Hepatocyte (in vitro differentiated cells): Measurements from ENCODE around the gene NEDD4L.

Experiments
- EZH2 ChIP-seq: fragments of 200-600 bp; sonication (generic); IDR thresholded peaks from 2 replicates; pipeline ENCODE4 v1.6.1; 2016; ENCODE audit warnings: antibody characterized with exemption, mild to moderate bottlenecking, borderline replicate concordance
- EZH2phosphoT487 ChIP-seq: fragments of 200-600 bp; sonication (generic); IDR thresholded peaks from one replicate; pipeline ENCODE4 v1.6.1; 2018; ENCODE audit warnings: antibody characterized with exemption, mild to moderate bottlenecking, low read depth, moderate library complexity; ENCODE audit not compliant: unreplicated experiment, severe bottlenecking
- TF ChIP-seq, protein P1 (sequence below): fragments of 200-600 bp; sonication (generic); IDR thresholded peaks from 2 replicates; pipeline ENCODE4 v1.5.1; 2016; ENCODE audit warnings: antibody characterized with exemption, mild to moderate bottlenecking; ENCODE audit not compliant: poor library complexity

DNA sequence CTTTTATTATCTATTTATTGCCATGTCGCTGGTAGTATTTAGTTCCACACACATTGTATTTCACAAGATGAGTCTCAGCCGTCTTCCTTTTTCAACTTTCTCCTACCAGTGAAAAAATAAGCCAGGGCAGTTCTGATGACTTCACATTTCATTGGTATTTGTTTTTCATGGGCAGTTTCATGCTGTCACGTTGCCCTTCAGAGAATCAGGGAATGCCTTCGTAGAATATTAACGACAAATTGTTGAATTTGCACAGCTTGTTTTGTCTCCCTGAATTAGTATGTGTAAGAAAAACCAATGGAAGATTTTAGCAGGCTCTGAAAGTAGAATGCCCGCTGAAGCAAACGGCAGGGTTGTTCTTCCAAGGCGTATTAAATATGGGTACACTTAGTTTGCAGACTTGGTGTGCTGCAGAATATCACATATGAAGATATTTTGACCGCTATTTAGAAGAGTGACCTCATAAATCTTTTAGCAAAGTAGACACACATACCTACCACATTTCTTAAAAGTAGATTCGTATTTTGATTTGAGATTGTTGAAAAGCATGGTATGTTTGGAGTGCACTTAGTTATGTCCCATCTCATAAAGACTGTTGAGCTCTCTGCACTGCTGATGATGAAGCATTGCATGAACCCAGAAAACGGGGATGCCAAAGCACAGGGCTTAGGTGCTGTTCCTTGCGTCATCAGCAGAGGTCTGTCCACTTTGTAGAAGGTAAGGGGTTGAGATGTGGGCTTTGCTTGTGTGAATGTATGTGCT is 2.9 kb downstream of the NEDD4L start:
- TF ChIP-seq, protein P1, sequence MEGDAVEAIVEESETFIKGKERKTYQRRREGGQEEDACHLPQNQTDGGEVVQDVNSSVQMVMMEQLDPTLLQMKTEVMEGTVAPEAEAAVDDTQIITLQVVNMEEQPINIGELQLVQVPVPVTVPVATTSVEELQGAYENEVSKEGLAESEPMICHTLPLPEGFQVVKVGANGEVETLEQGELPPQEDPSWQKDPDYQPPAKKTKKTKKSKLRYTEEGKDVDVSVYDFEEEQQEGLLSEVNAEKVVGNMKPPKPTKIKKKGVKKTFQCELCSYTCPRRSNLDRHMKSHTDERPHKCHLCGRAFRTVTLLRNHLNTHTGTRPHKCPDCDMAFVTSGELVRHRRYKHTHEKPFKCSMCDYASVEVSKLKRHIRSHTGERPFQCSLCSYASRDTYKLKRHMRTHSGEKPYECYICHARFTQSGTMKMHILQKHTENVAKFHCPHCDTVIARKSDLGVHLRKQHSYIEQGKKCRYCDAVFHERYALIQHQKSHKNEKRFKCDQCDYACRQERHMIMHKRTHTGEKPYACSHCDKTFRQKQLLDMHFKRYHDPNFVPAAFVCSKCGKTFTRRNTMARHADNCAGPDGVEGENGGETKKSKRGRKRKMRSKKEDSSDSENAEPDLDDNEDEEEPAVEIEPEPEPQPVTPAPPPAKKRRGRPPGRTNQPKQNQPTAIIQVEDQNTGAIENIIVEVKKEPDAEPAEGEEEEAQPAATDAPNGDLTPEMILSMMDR, result peak; percentile 9
- TF ChIP-seq EZH2, result no peak
- no peak for TF ChIP-seq EZH2phosphoT487
